GM19328 (cell line): ENCODE results near the gene SIRPG.
"Not testable (repeated sequence)": the region's sequence is repeated elsewhere in the genome, so short reads cannot be mapped to it uniquely, and the experiment has no call there.

Experiments used
- ATAC-seq: cut with Tn5 transposase; IDR thresholded peaks from one replicate; pipeline ENCODE4 v1.9.1; 2021; ENCODE audit warnings: mild to moderate bottlenecking, moderate library complexity; ENCODE audit not compliant: unreplicated experiment

The SIRPG gene

GRCh38 chr20:1637226-1637625 lies 20.4 kb downstream of the SIRPG start:
- ATAC-seq = no peak

GRCh38 chr20:1636621-1637020 lies 21.0 kb downstream of the SIRPG start:
- no peak for ATAC-seq

GRCh38 chr20:1635291-1635979 lies 22.1 kb downstream of the SIRPG start:
- ATAC-seq = no peak

- no peak for ATAC-seq
Observed at GRCh38 chr20:1633535-1633934, 24.0 kb downstream of the SIRPG start.

GRCh38 chr20:1632178-1632577 lies 25.4 kb downstream of the SIRPG start:
- no peak for ATAC-seq

GRCh38 chr20:1631309-1632151 lies 26.0 kb downstream of the SIRPG start:
- ATAC-seq = no peak

GRCh38 chr20:1630186-1630585 lies 27.4 kb downstream of the SIRPG start:
- ATAC-seq = no peak

GRCh38 chr20:1629321-1629720 lies 28.3 kb downstream of the SIRPG start:
- no peak for ATAC-seq

- ATAC-seq = no peak
Observed at GRCh38 chr20:1628621-1629020, 29.0 kb downstream of the SIRPG start.

GRCh38 chr20:1627200-1627550 lies 30.4 kb downstream of the SIRPG start:
- no peak for ATAC-seq

- no peak for ATAC-seq
Observed at GRCh38 chr20:1626528-1627199, 30.9 kb downstream of the SIRPG start.

- no peak for ATAC-seq
Observed at GRCh38 chr20:1625083-1625690, 32.4 kb downstream of the SIRPG start.

GRCh38 chr20:1623501-1624205 lies 33.9 kb downstream of the SIRPG start:
- ATAC-seq = no peak

GRCh38 chr20:1622450-1622849 lies 35.1 kb downstream of the SIRPG start:
- ATAC-seq = no peak

GRCh38 chr20:1621316-1621715 lies 36.3 kb downstream of the SIRPG start:
- no peak for ATAC-seq

- no peak for ATAC-seq
Observed at GRCh38 chr20:1619861-1620444, 37.6 kb downstream of the SIRPG start, which contains the start of gene SIRPB1. Gene SIRPB1, minus strand, starts transcription at chr20:1620009. Its CDS starts 65 bp downstream, at chr20:1619944.

- ATAC-seq = no peak
Observed at GRCh38 chr20:1618954-1619540, 38.5 kb downstream of the SIRPG start.

GRCh38 chr20:1618479-1618878 lies 39.1 kb downstream of the SIRPG start:
- ATAC-seq = no peak

- ATAC-seq = no peak
Observed at GRCh38 chr20:1616858-1617434, 40.6 kb downstream of the SIRPG start.

- ATAC-seq = not testable (repeated sequence)
Observed at GRCh38 chr20:1610404-1610803, 47.2 kb downstream of the SIRPG start.
